A673 (cell line): ENCODE measurements around the gene SLC22A3. TPM values are rescaled to one million over a fixed set of nuclear protein-coding genes. Genes with fewer than 3 reads are reported as not detected.
"Not testable (repeated sequence)": the region's sequence is repeated elsewhere in the genome, so short reads cannot be mapped to it uniquely, and the experiment has no call there.

Experiments used
- BruUV-seq: library from RNA; stranded (reverse); fragments of 400-500 nt; replicated peaks from 2 replicates; lab custom pipeline; 2021; lab: Mats Ljungman, UMichigan
- CTCF ChIA-PET: fragments of 300-600 bp; sonication (Branson Sonifier 250); formaldehyde crosslinking; loops from one replicate; lab custom pipeline; 2022; ENCODE audit warnings: antibody characterized with exemption; lab: Charles Lee
- POLR2A ChIA-PET: fragments of 300-600 bp; sonication (Branson Sonifier 250); formaldehyde crosslinking; loops from one replicate; lab custom pipeline; 2022; ENCODE audit warnings: antibody characterized with exemption; ENCODE audit not compliant: low non-redundant PET; lab: Charles Lee
- DNase-seq: peaks from one replicate; pipeline ENCODE4 v3.0.0-alpha.2; 2015; ENCODE audit warnings: low spot score
- H3K27ac ChIP-seq: fragments of 200-600 bp; sonication (generic); 2 replicates; pipeline ENCODE4 v1.5.1; 2016; ENCODE audit warnings: mixed run types, low read depth, mild to moderate bottlenecking, mixed read lengths, antibody characterized with exemption, low read length; ENCODE audit not compliant: poor library complexity, severe bottlenecking
- H3K27me3 ChIP-seq: fragments of 200-600 bp; sonication (generic); replicated peaks from 2 replicates; pipeline ENCODE4 v1.6.1; 2017; ENCODE audit warnings: mixed run types, low read depth, mild to moderate bottlenecking, mixed read lengths, antibody characterized with exemption, low read length; ENCODE audit not compliant: insufficient read depth, poor library complexity
- H3K36me3 ChIP-seq: fragments of 200-600 bp; sonication (generic); 2 replicates; pipeline ENCODE4 v1.6.1; 2016; ENCODE audit warnings: mixed run types, mild to moderate bottlenecking, mixed read lengths, antibody characterized with exemption, low read length; ENCODE audit not compliant: insufficient read depth, poor library complexity, severe bottlenecking
- H3K4me1 ChIP-seq: fragments of 200-600 bp; sonication (generic); 2 replicates; pipeline ENCODE4 v1.6.1; 2017; ENCODE audit warnings: mixed run types, mild to moderate bottlenecking, mixed read lengths, antibody characterized with exemption, low read length; ENCODE audit not compliant: insufficient read depth, poor library complexity, severe bottlenecking
- H3K4me3 ChIP-seq: fragments of 200-600 bp; sonication (generic); 2 replicates; pipeline ENCODE4 v1.5.1; 2016; ENCODE audit warnings: low read depth, mixed run types, mild to moderate bottlenecking, mixed read lengths, low read length; ENCODE audit not compliant: poor library complexity, severe bottlenecking
- H3K9me3 ChIP-seq: fragments of 200-600 bp; sonication (generic); 2 replicates; pipeline ENCODE4 v1.6.1; 2016; ENCODE audit warnings: mixed run types, low read depth, mild to moderate bottlenecking, mixed read lengths, antibody characterized with exemption, low read length; ENCODE audit not compliant: poor library complexity, severe bottlenecking
- EZH2 ChIP-seq: fragments of 200-600 bp; sonication (generic); IDR thresholded peaks from 2 replicates; pipeline ENCODE4 v1.6.1; 2017; ENCODE audit warnings: borderline replicate concordance, low read depth, mild to moderate bottlenecking, mixed read lengths, antibody characterized with exemption, low read length; ENCODE audit not compliant: poor library complexity, severe bottlenecking
- intact Hi-C: fragments of 100-400 bp; cut with micrococcal nuclease; formaldehyde crosslinking; loops from one replicate; pipeline ENCODE4 v1.10.0; 2022; ENCODE audit not compliant: unreplicated experiment
- total RNA-seq: library from RNA; stranded (reverse); gene quantifications from 2 replicates; pipeline ENCODE4 v1.2.3, GENCODE V29; 2021
- TF ChIP-seq, protein P1 (sequence below): fragments of 300-800, 200-600 bp; sonication (generic); conservative IDR thresholded peaks from 2 replicates; pipeline ENCODE4 v1.5.1; 2017; ENCODE audit warnings: low read depth, mild to moderate bottlenecking, antibody characterized with exemption, low read length, moderate library complexity, mixed read lengths

SLC22A3 gene
- total RNA-seq, 1 experiment from 2014 or later, result not detected

DNA sequence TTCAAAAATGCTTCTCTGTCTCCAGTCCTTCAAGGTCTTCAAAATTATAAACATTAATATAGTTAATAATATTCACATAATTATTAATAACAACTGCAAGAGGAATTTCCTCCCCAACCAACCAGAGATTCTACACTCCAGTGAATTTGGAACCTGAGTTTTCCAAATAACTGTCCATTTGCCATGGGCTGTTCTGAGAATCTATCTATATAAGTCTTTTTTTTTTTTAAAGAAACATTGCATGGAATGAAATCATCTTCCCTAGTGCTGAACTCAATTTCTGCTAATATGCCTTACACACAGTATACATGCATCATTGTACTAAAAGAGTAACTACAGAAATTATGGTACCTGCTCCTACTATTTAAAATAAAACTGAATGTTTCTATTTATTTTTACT is 113.9 kb downstream of the SLC22A3 start:
- intact Hi-C loops, result no loop called here
- Histone ChIP-seq H3K9me3 (no peaks in the 10 kb centered on the region), H3K4me1 (no peaks in the 10 kb centered on the region), H3K27ac (no peak overlapping the region), H3K36me3 (no peaks in the 10 kb centered on the region), H3K4me3 (no peak overlapping the region), H3K27me3 (no peaks in the 10 kb centered on the region)
- DNase-seq, result no peak
- BruUV-seq, result no TSS peak
- TF ChIP-seq EZH2, result no peak
- TF ChIP-seq, protein P1, sequence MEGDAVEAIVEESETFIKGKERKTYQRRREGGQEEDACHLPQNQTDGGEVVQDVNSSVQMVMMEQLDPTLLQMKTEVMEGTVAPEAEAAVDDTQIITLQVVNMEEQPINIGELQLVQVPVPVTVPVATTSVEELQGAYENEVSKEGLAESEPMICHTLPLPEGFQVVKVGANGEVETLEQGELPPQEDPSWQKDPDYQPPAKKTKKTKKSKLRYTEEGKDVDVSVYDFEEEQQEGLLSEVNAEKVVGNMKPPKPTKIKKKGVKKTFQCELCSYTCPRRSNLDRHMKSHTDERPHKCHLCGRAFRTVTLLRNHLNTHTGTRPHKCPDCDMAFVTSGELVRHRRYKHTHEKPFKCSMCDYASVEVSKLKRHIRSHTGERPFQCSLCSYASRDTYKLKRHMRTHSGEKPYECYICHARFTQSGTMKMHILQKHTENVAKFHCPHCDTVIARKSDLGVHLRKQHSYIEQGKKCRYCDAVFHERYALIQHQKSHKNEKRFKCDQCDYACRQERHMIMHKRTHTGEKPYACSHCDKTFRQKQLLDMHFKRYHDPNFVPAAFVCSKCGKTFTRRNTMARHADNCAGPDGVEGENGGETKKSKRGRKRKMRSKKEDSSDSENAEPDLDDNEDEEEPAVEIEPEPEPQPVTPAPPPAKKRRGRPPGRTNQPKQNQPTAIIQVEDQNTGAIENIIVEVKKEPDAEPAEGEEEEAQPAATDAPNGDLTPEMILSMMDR, result no peak
- ChIA-PET POLR2A (no interaction called here), CTCF (no interaction called here)

DNA sequence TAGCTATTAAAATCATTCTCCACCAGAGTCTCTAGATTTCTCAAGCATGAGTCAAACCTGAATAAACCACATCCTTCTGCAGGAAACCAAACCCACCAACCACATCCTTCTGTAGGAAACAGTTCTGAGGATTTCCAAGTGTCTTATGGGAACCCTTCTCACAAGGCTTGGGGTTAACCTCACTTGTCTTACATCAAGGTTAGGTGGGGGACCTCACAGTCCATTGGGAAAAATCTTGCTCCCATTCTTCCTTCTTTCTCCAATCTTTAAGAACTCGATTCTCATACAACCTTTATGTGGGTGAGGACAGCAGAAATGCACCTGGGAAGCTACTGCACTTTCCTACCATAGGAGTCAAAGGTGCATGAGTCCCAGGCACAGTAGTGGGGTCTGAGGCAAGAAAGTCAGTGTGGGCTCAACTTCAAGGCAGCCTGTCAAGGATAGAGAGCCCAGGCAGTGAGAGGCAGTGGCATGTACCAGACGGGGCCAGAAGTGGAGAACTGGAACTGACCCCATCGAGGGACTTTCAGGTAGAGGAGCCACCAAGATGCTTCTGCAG is 114.5 kb downstream of the SLC22A3 start:
- H3K27me3 ChIP-seq, result no peaks in the 10 kb centered on the region
- no TSS peak for BruUV-seq
- no peak overlapping the region for H3K4me3 ChIP-seq
- ChIA-PET CTCF (no interaction called here), POLR2A (no interaction called here)
- no peak for TF ChIP-seq EZH2
- TF ChIP-seq, protein P1, result no peak
- H3K36me3 ChIP-seq, result no peaks in the 10 kb centered on the region
- no peak overlapping the region for H3K27ac ChIP-seq
- no peak for DNase-seq
- no peaks in the 10 kb centered on the region for H3K4me1 ChIP-seq
- H3K9me3 ChIP-seq, result no peaks in the 10 kb centered on the region
- intact Hi-C loops, result no loop called here

DNA sequence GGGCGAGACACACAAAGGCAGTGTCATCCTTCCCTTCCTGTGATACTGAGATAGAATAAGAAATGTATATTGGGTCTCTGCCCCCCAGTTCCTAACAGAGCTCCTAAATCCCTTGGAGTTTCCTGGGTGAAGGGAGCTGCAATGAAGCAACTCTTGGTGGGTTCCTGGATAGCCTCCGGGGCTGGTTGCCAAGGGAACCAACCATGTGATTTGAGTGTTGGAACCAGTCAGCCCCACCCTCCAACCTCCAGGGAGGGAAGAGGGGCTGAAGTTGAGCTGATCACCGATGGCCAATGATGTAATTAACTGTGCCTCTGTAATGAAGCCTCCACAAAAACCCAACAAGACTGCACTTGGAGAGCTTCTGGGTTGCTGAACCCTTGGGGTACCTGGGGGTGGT is 116.6 kb downstream of the SLC22A3 start:
- CTCF ChIA-PET, result interaction anchor here (0.5 kb wide), 1 partner anchor 744 kb away, joined by 5 read pairs; no protein-coding TSS in a partner anchor
- Histone ChIP-seq H3K4me3 (no peak overlapping the region), H3K36me3 (no peaks in the 10 kb centered on the region), H3K27ac (no peak overlapping the region), H3K27me3 (no peaks in the 10 kb centered on the region), H3K4me1 (no peaks in the 10 kb centered on the region), H3K9me3 (no peaks in the 10 kb centered on the region)
- DNase-seq, result no peak
- BruUV-seq, result no TSS peak
- POLR2A ChIA-PET, result no interaction called here
- TF ChIP-seq, protein P1, result no peak
- no peak for TF ChIP-seq EZH2
- intact Hi-C loops, result no loop called here

DNA sequence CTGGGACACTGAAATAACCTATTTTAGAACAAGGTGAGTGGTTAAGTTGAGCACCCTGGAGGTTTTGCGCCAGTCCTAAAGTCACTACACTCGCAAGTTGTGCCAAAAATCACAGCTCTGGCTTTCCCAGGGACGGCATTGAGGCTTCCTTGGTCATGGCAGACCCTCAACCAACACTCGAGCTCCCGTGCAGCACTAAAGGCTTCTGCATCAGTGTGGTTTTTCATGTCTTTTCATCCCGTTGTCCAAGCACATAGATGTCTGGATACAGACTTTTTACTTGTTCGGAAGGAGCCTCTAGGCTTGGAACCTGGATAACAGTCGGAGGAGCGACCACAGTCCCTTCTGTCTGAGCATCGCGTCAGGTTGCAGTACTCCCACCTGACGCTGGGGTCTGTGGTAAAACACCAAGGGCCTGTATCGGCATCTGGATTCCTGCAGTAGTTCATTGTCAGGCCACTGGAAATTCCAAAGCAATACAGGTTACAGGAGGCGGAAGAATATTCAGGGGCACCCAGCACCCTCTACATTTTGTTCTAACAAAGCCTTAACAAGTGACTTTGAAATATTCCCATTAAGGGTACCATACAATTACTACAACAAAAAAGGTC is 119.2 kb downstream of the SLC22A3 start:
- BruUV-seq, H3K27me3 ChIP-seq, H3K27ac ChIP-seq, H3K36me3 ChIP-seq, CTCF ChIA-PET, H3K4me1 ChIP-seq, H3K9me3 ChIP-seq, DNase-seq, H3K4me3 ChIP-seq, POLR2A ChIA-PET, intact Hi-C loops: not testable (repeated sequence)
